Upper lobe of left lung (tissue), 6 donors: ENCODE measurements around the gene LSP1. TPM values are rescaled to one million over a fixed set of nuclear protein-coding genes. Genes with fewer than 3 reads are reported as not detected.

Source experiments
- ATAC-seq, 2 donors: fragments of 200-7000 bp; cut with Tn5 transposase; one replicate each; pipeline ENCODE4 v1.9.1; 2022; ENCODE audit warnings: mild to moderate bottlenecking in 2 of 2, moderate library complexity in 2 of 2; ENCODE audit not compliant: low FRiP score in 2 of 2
- DNase-seq, 2 donors: peaks; one replicate each; pipeline ENCODE4 v3.0.0-alpha.2; 2019 to 2020
- H3K27ac ChIP-seq, 4 donors: fragments of 200-600 bp; sonication (generic); one replicate each; pipeline ENCODE4 v1.5.1; 2016 to 2019
- H3K27me3 ChIP-seq, 4 donors: fragments of 200-600 bp; sonication (generic); one replicate each; pipeline ENCODE4 v1.5.1; 2017 to 2019
- H3K36me3 ChIP-seq, 4 donors: fragments of 200-600 bp; sonication (generic); one replicate each; pipeline ENCODE4 v1.5.1; 2016 to 2019
- H3K4me1 ChIP-seq, 4 donors: fragments of 200-600 bp; sonication (generic); one replicate each; pipeline ENCODE4 v1.5.1; 2018 to 2019
- H3K4me3 ChIP-seq, 4 donors: fragments of 200-600 bp; sonication (generic); one replicate each; pipeline ENCODE4 v1.5.1; 2017 to 2019; ENCODE audit warnings: mild to moderate bottlenecking in 2 of 4, moderate library complexity in 1 of 4
- H3K9me3 ChIP-seq, 4 donors: fragments of 200-600 bp; sonication (generic); one replicate each; pipeline ENCODE4 v1.5.1; 2018 to 2019
- CTCF ChIP-seq, 6 experiments: fragments of 450-650 bp in 4 of 6; fragments of 200-600 bp in 2 of 6; sonication (generic) in 2 of 6; IDR thresholded peaks; one replicate each; pipeline ENCODE4 v1.5.1; 2016 to 2019; ENCODE audit warnings: antibody characterized with exemption in 6 of 6
- EP300 ChIP-seq, 4 donors: sonication (generic); formaldehyde crosslinking; IDR thresholded peaks; one replicate each; pipeline ENCODE4 v1.5.1; 2017; ENCODE audit warnings: antibody characterized with exemption in 4 of 4, control low read depth in 2 of 4
- POLR2A ChIP-seq, 4 donors: fragments of 450-650 bp; IDR thresholded peaks; one replicate each; pipeline ENCODE4 v1.5.1; 2016 to 2017; ENCODE audit warnings: antibody characterized with exemption in 4 of 4, mild to moderate bottlenecking in 2 of 4
- POLR2AphosphoS5 ChIP-seq, 2 donors: sonication (generic); formaldehyde crosslinking; IDR thresholded peaks; one replicate each; pipeline ENCODE4 v1.5.1; 2017; ENCODE audit warnings: antibody characterized with exemption in 2 of 2
- WGBS, 2 donors: methylation state at CpG; one replicate each; pipeline ENCODE4 v1.1.5; 2017 to 2018; 5-methylcytosine and 5-hydroxymethylcytosine counted together
- total RNA-seq, 6 donors: library from RNA; depleted of rRNA in 4 of 6; stranded (reverse); fragments of >200 nt in 4 of 6; gene quantifications; one replicate each; pipeline versions ENCODE4 v1.1.0 to v1.2.1, GENCODE V29; 2016 to 2021
- donor health status: DM: no; HTN: no; CAD: no; lungs with moderate emphysema.
- donor health status: DM: no; HTN: yes; CAD: no; lungs with severe emphysema.

The LSP1 gene
- total RNA-seq, 6 donors from 2014 or later, result 29.3 to 162 (median 66.2) TPM

- ATAC-seq (no peak), DNase-seq (no peak)
Measured at GRCh38 chr11:1909524-1909923, 56.6 kb downstream of the LSP1 start.

GRCh38 chr11:1912289-1912878, 59.5 kb downstream of the LSP1 start:
- no peak for ATAC-seq
- 74 to 79% methylated on average over 13 of the region's 13 CpGs for WGBS, 2 donors
- Histone ChIP-seq H3K36me3 (no peaks in the 10 kb centered on the region), H3K27me3 (no peaks in the 10 kb centered on the region), H3K9me3 (no peaks in the 10 kb centered on the region), H3K4me3 (no peak overlapping the region), H3K27ac (no peak overlapping the region), H3K4me1 (peaks cover 0 to 2% (median 0%) of the 10 kb centered on the region in 4 donors)
- TF ChIP-seq POLR2A (IDR thresholded peaks at IDR 0.05) (no peak), EP300 (IDR thresholded peaks at IDR 0.05) (no peak), CTCF (IDR thresholded peaks at IDR 0.05) (no peak)
- peak in 1 of 2 donors; percentile 44 for DNase-seq

More at GRCh38 chr11:1909524-1909923, 56.6 kb downstream of the LSP1 start:
- H3K27me3 ChIP-seq, result no peaks in the 10 kb centered on the region
- 90 to 95% methylated on average over 7 of the region's 7 CpGs for WGBS, 2 donors
- TF ChIP-seq POLR2AphosphoS5 (IDR thresholded peaks at IDR 0.05) (no peak), CTCF (IDR thresholded peaks at IDR 0.05) (no peak), EP300 (IDR thresholded peaks at IDR 0.05) (no peak), POLR2A (IDR thresholded peaks at IDR 0.05) (no peak)
- H3K4me1 ChIP-seq, result peaks cover 0 to 2% (median 0%) of the 10 kb centered on the region in 4 donors
- no peaks in the 10 kb centered on the region for H3K9me3 ChIP-seq
- H3K4me3 ChIP-seq, result no peak overlapping the region
- H3K27ac ChIP-seq, result no peak overlapping the region
- H3K36me3 ChIP-seq, result no peaks in the 10 kb centered on the region

- Histone ChIP-seq H3K4me3 (no peak overlapping the region), H3K27ac (no peak overlapping the region), H3K27me3 (no peaks in the 10 kb centered on the region), H3K36me3 (no peaks in the 10 kb centered on the region), H3K9me3 (no peaks in the 10 kb centered on the region), H3K4me1 (peaks cover 0 to under 1% (median 0%) of the 10 kb centered on the region in 4 donors)
- DNase-seq (peak in 1 of 2 donors; percentile 61), ATAC-seq (no peak)
- TF ChIP-seq POLR2AphosphoS5 (IDR thresholded peaks at IDR 0.05), result no peak
- TF ChIP-seq POLR2A (IDR thresholded peaks at IDR 0.05), result no peak
- no peak for TF ChIP-seq EP300 (IDR thresholded peaks at IDR 0.05)
- TF ChIP-seq CTCF (IDR thresholded peaks at IDR 0.05), result no peak
- WGBS, 2 donors, result 93% methylated on average over 31 of the region's 31 CpGs
Measured at GRCh38 chr11:1913271-1914060, 60.6 kb downstream of the LSP1 start.

- Histone ChIP-seq H3K27me3 (no peaks in the 10 kb centered on the region), H3K4me3 (no peak overlapping the region), H3K4me1 (no peaks in the 10 kb centered on the region), H3K36me3 (no peaks in the 10 kb centered on the region), H3K27ac (no peak overlapping the region), H3K9me3 (no peaks in the 10 kb centered on the region)
- DNase-seq (no peak), ATAC-seq (no peak)
- 95% methylated on average over 2 of the region's 2 CpGs for WGBS, 2 donors
- TF ChIP-seq EP300 (IDR thresholded peaks at IDR 0.05) (no peak), CTCF (IDR thresholded peaks at IDR 0.05) (no peak), POLR2AphosphoS5 (IDR thresholded peaks at IDR 0.05) (no peak), POLR2A (IDR thresholded peaks at IDR 0.05) (no peak)
Measured at GRCh38 chr11:1915795-1916131, 62.9 kb downstream of the LSP1 start.
